ENCODE measurements around the gene CACNB2. TPM values are rescaled to one million over a fixed set of nuclear protein-coding genes. Genes with fewer than 3 reads are reported as not detected.

CACNB2 gene
- total RNA-seq, 1 experiment from 2014 or later, result 34.1 TPM

- BruUV-seq (replicated peaks), result no TSS peak
- TF ChIP-seq CTCF (conservative IDR thresholded peaks at IDR 0.05; ENCODE audit: low read depth, low read length) (no peak), EZH2 (IDR thresholded peaks at IDR 0.05; ENCODE audit: borderline replicate concordance, low read depth, low read length, poor library complexity, severe bottlenecking) (no peak)
- Histone ChIP-seq H3K9me3 (ENCODE audit: low read depth, low read length, poor library complexity, severe bottlenecking) (no peaks in the 10 kb centered on the region), H3K27me3 (replicated peaks; ENCODE audit: insufficient read depth, low read depth, low read length, poor library complexity) (no peaks in the 10 kb centered on the region), H3K4me1 (ENCODE audit: insufficient read depth, low read length, poor library complexity, severe bottlenecking) (no peaks in the 10 kb centered on the region), H3K36me3 (ENCODE audit: insufficient read depth, low read length, poor library complexity, severe bottlenecking) (no peaks in the 10 kb centered on the region), H3K27ac (ENCODE audit: low read depth, low read length, poor library complexity, severe bottlenecking) (no peak overlapping the region), H3K4me3 (ENCODE audit: low read depth, low read length, poor library complexity, severe bottlenecking) (no peak overlapping the region)
- no peak for DNase-seq (ENCODE audit: low spot score)
- POLR2A ChIA-PET (ENCODE audit: low non-redundant PET), result no interaction called here
- CTCF ChIA-PET, result no interaction called here
- intact Hi-C loops (cut with micrococcal nuclease; ENCODE audit: unreplicated experiment), result no loop called here
Measured at GRCh38 chr10:18436902-18437301, 296.7 kb downstream of the CACNB2 start.

- intact Hi-C loops (cut with micrococcal nuclease; ENCODE audit: unreplicated experiment), result no loop called here
- DNase-seq (ENCODE audit: low spot score), result peak; percentile 3
- ChIA-PET POLR2A (ENCODE audit: low non-redundant PET) (no interaction called here), CTCF (no interaction called here)
- Histone ChIP-seq H3K4me1 (ENCODE audit: insufficient read depth, low read length, poor library complexity, severe bottlenecking) (no peaks in the 10 kb centered on the region), H3K9me3 (ENCODE audit: low read depth, low read length, poor library complexity, severe bottlenecking) (no peaks in the 10 kb centered on the region), H3K36me3 (ENCODE audit: insufficient read depth, low read length, poor library complexity, severe bottlenecking) (no peaks in the 10 kb centered on the region), H3K27me3 (replicated peaks; ENCODE audit: insufficient read depth, low read depth, low read length, poor library complexity) (no peaks in the 10 kb centered on the region), H3K4me3 (ENCODE audit: low read depth, low read length, poor library complexity, severe bottlenecking) (no peak overlapping the region), H3K27ac (ENCODE audit: low read depth, low read length, poor library complexity, severe bottlenecking) (no peak overlapping the region)
- TF ChIP-seq CTCF (conservative IDR thresholded peaks at IDR 0.05; ENCODE audit: low read depth, low read length) (no peak), EZH2 (IDR thresholded peaks at IDR 0.05; ENCODE audit: borderline replicate concordance, low read depth, low read length, poor library complexity, severe bottlenecking) (no peak)
- no TSS peak for BruUV-seq (replicated peaks)
Measured at GRCh38 chr10:18437486-18437885, 297.3 kb downstream of the CACNB2 start.

GRCh38 chr10:18438361-18439126 lies 298.3 kb downstream of the CACNB2 start:
- no peak overlapping the region for H3K27ac ChIP-seq (ENCODE audit: low read depth, low read length, poor library complexity, severe bottlenecking)
- TF ChIP-seq CTCF (conservative IDR thresholded peaks at IDR 0.05; ENCODE audit: low read depth, low read length) (no peak), EZH2 (IDR thresholded peaks at IDR 0.05; ENCODE audit: borderline replicate concordance, low read depth, low read length, poor library complexity, severe bottlenecking) (no peak)
- H3K4me3 ChIP-seq (ENCODE audit: low read depth, low read length, poor library complexity, severe bottlenecking), result no peak overlapping the region
- H3K4me1 ChIP-seq (ENCODE audit: insufficient read depth, low read length, poor library complexity, severe bottlenecking), result no peaks in the 10 kb centered on the region
- H3K36me3 ChIP-seq (ENCODE audit: insufficient read depth, low read length, poor library complexity, severe bottlenecking), result no peaks in the 10 kb centered on the region
- H3K27me3 ChIP-seq (replicated peaks; ENCODE audit: insufficient read depth, low read depth, low read length, poor library complexity), result no peaks in the 10 kb centered on the region
- DNase-seq (ENCODE audit: low spot score), result no peak
- intact Hi-C loops (cut with micrococcal nuclease; ENCODE audit: unreplicated experiment), result no loop called here
- ChIA-PET POLR2A (ENCODE audit: low non-redundant PET) (no interaction called here), CTCF (no interaction called here)
- BruUV-seq (replicated peaks), result no TSS peak
- no peaks in the 10 kb centered on the region for H3K9me3 ChIP-seq (ENCODE audit: low read depth, low read length, poor library complexity, severe bottlenecking)
